ENCODE data around the gene PRR3.
"Not testable (repeated sequence)": the region's sequence is repeated elsewhere in the genome, so short reads cannot be mapped to it uniquely, and the experiment has no call there.

The PRR3 gene, protein sequence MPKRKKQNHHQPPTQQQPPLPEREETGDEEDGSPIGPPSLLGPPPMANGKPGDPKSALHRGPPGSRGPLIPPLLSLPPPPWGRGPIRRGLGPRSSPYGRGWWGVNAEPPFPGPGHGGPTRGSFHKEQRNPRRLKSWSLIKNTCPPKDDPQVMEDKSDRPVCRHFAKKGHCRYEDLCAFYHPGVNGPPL

DNA sequence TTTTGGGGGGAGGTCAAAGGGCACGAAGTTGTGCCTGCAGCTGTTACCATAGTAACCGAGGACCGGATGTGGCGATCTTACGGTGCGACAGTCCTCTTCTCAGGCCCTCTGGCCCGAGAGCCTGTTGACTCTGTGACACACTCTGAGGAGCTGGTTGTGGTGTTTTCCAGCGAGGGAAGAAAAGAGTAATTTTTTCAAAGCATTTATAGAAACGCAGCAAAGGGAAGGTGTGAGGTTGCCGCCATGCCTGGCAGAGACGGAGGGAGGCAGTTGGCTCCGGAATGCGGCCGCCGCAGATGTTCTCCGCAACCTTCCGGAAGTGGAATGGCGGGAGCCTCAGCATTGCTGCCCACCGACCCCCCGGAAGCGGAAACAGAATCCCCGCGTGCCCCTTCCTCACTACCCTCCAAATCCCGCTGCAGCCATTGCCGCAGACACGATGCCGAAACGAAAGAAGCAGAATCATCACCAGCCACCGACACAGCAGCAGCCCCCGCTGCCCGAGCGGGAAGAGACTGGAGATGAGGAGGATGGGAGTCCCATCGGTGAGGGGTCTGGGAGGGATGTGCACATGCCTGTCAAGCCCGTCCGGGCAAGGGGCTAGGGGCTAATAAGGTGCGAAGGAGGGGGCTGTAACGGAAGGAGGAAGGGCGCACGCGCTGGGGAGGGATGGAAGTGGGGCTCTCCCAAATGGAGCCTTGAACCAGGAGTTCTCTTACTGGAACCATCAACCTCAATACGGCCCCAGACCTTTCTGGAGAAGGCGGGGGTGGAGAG is at the start of gene PRR3:
PRR3 (plus strand) TSS at position 390 of the 777 bp plus-strand sequence; CDS start at position 440, 50 bp downstream.
- peak; percentile 69 to 79 (median 76) for DNase-seq

DNA sequence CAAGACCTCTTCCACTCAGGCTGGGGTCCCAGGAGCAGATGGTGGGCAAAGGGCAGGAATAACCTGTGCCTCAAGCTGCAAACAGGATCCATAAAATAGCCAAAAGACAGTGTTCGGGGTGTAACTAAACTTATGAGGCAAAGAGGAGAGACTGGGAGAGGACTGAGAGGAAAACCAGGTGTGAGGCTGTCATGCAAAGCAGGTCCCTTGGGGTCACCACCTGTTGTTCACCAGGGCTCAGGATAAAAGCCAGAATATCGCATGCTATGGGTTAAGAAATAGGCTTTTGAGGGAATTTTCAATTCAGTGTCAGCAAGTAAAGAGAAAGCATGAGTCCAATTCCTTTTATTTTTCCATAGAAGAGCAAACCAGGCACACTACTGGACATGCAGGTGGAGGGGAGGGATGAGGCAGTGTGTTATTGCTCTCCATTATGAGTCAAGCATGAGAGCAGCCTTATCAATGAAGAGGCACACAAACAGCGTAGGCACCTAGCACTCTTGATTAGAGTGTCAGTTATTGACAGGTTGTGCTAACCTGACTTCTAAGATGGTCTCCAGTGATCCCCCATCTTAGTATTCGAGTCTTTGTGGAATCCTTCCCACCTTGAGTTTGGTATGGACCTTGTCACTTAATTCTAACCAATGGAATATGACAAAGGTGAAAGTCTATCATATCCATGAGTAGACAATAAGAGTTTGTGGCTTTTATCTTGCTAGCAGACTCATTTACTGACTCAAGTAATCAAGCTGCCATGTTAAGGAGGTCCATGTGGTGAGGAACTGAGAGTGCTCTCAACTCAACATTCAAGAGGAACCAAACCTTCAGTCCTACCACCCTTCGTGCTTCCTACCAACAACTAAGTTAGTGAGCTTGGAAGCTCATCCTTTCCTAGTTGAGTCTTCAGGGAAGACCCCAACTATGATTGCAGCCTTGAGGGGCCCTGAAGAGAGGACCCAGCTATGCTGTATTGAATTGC is 49.0 kb upstream of the PRR3 start:
- DNase-seq: no peak

DNA sequence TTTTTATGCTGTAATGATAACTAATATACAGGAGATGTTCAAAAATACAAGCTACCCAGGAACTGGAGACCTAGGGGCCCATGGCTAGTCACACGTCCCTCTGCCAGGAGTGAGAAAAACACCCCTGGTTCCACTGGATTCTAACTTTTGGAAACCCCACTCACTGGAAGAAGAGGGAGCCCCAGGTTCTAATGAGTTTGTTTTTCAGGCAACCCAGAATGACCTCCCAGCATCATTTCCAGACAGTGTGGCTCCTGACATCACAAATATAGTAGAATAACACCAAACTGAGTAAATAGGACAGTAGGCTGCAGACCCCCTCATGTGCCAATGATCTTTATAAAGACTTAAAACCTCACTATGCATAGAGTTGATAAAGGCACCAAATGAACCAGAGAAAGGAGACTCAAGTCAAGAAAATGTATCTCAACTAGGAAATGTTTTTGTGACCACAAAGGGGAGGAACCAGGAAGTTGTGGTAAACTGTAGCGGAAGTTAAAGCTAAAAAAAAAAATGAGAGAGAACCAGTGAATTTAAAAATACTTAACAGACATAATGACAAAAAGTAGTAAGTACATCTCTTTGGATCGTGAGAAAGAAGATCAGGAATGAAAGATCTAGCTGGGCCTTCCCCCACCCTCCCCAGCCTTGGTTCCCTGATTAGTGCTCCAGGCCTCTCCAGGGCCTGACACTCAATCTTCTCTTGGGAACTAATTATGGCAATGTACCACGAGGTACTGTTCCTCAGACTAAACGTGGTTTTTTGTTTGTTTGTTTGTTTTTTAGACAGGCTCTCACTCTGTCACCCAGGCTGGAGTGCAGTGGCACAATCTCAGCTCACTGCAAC is 48.0 kb upstream of the PRR3 start:
- no peak for DNase-seq

DNA sequence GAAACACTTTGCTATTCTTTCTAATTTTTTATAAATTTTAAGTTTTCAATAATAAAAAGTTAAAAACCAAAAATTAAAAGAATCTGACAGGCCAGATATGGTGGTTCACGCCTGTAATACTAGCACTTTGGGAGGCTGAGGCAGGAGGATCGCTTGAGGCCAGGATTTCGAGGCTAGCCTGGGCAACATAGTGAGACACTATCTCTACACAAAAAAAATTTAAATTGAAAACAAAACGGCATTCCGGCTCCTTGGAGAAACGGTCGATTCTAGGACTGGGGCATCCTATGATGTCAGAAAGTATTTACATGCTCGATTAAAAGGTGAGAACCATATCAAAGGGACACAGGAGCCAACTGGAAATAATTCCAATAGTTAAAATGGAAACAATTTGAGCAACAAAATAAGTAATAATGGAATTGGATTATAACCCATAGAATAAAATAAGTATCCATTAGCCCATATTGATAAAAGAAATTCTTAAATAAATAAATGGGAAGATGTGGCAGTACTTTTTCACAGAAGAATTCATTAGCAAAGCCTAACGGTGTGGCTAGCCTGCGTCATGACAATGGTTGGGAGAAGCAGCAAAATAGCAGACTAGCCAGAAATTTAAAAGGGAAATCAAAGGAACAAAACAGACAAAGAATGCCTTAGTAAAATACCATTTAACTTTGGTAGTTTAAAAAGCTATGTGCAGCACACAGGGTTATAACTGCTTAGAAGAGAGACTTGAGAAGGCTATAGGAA is 46.5 kb upstream of the PRR3 start:
- DNase-seq: no peak

DNA sequence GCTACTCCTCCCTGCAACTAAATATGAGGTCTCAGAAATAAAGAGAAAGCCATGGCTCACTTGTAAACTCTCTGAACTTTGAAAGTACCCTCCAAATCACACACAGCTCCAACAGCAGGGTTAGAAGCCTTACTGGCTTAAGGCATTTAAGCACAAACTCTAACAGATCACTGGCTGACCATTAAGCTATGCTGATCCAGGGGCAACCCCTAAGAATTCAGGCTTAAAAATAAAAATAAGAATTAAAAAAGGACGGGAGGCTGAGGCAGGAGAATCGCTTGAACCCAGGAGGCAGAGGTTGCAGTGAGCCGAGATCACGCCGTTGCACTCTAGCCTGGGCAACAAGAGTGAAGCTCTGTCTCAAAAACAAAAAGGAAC is 45.9 kb upstream of the PRR3 start:
- no peak for DNase-seq

DNA sequence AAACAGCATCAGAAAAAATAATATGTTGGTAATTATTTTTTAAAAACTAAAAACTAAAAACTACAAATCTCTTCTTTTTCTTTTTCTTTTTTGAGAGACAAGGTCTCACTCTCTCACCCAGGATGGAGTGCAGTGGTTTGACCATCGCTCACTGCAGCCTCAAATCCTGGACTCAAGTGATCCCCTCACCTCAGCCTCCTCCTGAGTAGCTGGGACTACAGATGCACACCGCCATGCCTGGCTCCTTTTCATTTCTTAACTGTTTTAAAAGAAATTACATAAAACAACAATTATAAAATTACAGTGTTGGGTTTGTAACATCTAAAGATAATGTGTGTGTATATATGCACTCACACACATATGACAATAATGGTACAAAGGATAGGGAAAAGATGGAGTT is 43.6 kb upstream of the PRR3 start:
- no peak for DNase-seq

DNA sequence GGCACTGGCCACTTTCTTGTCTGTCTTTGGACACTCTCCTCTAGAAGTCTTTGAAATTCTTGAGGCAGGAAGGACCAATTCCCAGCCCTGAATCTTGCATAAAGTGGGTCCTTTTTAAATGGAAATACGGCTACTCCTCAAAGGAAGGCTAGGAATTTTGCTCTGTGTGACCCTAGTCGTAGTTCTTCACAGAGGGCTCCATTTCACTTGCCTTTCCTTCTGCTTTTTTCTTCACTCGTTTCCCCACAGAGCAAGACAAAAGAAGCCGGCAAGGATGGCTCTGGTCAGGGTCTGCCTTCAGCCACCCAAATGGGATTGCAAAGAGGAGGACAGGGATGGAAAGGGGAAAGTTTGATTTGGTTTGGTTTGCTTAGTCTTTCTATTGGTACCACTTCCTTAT is 42.0 kb upstream of the PRR3 start:
- DNase-seq: no peak

DNA sequence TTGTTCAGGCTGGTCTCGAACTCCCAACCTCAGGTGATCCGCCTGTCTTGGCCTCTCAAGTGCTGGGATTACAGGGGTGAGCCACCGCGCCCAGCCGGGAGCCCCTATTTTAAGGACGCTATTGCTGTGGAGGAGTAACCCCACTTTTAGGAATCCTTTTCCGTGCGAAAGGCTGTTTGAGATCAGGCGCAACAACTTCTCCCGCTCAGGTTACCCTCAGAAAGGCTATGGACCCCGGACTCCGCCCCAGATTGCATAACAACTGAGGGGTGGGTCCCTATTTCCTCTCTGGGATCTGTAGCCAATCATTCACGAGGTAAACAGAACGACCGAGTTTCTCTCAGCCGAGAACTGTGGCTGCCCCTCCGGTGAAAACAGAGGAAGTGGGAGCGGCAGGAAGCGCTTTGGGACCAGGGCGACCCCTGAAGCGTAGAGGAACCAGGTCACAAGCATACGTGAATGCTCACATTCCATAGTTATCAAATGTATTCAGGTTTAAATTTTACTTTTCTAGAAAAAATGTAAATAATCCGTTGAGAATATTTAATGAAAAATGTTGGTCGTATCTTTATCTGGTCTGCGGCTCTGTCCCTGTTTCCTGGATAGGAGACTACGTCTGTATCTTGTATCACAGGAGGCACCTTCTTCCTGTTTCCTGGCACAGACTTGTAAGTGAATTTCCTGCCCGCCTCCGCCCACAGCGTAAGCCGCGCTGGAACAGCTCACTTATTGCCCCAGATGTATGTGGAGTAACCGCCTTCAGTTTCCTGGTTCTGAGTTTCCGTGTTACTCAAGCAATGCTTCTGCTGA is 40.9 kb upstream of the PRR3 start:
- peak; percentile 51 to 73 (median 68) for DNase-seq

DNA sequence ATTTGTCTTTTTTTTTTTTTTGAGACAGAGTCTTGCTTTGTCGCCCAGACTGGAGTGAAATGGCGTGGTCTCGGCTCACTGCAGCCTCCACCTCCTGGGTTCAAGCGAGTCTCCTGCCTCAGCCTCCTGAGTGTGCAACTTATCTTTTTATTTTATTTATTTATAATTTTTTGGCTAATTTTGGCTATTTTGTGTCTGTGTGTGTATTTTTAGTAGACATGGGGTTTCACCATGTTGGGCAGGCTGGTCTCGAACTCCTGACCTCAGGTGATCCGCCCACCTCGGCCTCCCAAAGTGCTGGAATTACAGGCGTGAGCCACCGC is 40.4 kb upstream of the PRR3 start:
- not testable (repeated sequence) for DNase-seq

DNA sequence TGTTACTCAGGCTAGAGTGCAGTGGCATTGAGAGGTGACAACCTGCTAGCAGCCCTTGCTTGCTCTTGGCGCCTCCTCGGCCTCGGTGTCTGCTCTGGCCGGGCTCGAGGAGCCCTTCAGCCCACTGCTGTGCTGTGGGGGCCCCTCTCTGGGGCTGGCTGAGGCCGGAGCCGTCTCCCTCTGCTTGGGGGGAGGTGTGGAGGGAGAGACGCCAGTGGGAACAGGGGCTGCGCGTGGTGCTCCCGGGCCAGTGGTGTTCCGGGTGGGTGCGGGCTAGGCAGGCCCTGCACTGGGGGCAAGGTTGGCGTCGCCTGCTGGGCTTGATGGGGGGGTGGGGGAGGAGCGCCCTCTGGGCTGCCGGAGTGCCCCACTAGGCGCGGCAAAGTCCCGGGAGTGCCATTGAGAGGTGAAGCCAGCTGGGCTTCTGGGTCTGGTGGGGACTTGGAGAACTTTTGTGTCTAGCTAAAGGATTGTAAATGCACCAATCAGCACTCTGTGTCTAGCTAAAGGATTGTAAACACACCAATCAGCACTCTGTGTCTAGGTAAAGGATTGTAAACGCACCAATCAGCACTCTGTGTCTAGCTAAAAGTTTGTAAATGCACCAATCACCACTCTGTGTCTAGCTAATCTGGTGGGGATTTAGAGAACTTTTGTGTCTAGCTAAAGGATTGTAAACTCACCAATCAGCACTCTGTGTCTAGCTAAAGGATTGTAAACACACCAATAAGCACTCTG is 39.2 kb upstream of the PRR3 start:
- not testable (repeated sequence) for DNase-seq

DNA sequence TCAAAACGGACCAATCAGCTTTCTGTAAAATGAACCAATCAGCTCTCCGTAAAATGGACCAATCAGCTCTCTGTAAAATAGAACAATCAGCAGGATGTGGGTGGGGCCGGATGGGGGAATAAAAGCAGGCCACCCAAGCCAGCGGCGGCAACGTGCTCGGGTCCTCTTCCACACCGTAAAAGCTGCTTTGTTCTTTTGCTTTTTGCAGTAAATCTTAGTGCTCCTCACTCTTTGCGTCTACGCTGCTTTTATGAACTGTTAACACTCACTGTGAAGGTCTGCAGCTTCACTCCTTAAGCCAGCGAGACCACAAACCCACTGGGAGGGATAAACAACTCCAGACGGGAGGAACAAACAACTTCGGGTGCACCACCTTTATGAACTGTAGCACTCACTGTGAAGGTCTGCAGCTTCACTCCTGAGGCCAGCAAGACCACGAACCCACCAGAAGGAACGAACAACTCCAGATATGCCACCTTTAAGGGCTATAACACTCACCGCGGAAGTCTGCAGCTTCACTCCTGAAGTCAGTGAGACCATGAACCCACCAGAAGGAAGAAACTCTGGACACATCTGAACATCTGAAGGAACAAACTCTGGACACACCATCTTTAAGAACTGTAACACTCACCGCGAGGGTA is 38.5 kb upstream of the PRR3 start:
- DNase-seq: not testable (repeated sequence)

DNA sequence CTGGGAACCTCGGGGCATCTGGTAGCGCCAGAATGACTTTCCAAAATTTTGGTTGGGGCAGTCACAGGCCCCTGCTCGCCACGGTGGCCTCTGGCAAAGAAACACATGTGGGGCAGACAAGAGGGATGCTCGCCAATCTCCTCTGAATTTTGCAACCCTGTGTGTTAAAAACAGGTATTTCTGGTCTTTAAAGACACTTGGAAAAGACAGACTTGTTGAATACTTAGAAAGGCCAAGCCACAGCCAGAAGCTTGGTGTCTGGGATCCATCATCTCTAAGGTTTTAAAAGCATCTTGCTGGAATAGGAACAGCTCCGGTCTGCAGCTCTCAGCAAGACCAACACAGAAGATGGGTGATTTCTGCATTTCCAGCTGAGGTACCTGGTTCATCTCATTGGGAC is 36.6 kb upstream of the PRR3 start:
- DNase-seq: no peak

DNA sequence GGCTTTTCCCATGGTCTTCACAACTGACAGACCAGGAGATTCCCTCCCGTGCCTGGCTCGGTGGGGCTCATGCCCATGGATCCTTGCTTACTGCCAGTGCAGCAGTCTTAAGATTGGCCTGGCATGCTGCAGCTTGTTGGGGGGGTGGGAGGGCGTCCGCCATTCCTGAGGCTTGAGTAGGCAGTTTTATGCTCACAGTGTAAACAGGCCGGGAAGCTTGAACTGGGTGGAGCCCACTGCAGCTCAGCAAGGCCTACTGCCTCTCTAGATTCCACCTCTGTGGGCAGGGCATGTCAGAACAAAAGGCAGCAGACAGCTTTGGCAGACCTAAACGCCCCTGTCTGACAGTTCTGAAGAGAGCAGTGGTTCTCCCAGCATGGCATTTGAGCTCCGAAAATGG is 36.0 kb upstream of the PRR3 start:
- DNase-seq: not testable (repeated sequence)

DNA sequence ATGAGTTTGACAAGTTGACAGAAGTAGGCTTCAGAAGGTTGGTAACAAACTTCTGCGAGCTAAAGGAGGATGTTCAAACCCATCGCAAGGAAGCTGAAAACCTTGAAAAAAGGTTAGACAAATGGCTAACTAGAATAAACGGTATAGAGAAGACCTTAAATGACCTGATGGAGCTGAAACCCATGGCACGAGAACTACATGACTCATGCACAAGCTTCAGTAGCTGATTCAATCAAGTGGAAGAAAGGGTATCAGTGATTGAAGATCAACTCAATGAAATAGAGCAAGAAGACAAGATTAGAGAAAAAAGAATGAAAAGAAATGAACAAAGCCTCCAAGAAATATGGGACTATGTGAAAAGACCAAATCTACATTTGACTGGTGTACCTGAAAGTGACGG is 35.1 kb upstream of the PRR3 start:
- not testable (repeated sequence) for DNase-seq

DNA sequence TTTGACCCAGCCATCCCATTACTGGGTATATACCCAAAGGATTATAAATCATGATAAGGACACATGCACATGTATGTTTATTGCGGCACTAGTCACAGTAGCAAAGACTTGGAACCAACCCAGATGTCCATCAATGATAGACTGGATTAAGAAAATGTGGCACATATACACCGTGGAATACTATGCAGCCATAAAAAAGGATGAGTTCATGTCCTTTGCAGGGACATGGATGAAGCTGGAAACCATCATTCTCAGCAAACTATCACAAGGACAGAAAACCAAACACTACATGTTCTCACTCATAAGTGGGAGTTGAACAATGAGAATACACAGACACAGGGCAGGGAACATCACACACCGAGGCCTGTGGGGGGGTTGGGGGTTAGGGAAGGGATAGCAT is 30.7 kb upstream of the PRR3 start:
- not testable (repeated sequence) for DNase-seq

DNA sequence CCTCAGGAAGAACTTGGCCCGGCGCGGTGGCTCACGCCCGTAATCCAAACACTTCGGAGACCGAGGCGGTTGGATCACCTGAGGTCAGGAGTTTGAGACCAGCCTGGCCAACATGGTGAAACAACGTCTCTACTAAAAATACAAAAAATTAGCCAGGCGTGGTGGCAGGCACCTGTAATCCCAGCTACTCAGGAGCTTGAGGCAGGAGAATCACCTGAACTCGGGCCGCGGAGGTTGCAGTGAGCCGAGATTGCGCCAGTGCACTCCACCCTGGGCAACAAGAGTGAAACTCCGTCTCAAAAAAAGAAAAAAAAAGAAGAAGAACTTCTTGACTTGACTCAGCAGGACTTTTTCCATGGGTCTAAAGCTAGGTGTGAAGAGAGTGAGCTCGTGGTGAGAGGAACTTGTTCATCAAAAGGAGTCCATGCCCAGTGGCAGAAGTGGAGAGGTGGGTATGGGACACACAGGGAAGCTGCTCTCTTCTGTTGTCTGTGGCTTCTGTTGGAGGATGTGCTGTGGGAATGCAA is 27.7 kb upstream of the PRR3 start:
- peak in 1 of 4 experiments; percentile 19 for DNase-seq

DNA sequence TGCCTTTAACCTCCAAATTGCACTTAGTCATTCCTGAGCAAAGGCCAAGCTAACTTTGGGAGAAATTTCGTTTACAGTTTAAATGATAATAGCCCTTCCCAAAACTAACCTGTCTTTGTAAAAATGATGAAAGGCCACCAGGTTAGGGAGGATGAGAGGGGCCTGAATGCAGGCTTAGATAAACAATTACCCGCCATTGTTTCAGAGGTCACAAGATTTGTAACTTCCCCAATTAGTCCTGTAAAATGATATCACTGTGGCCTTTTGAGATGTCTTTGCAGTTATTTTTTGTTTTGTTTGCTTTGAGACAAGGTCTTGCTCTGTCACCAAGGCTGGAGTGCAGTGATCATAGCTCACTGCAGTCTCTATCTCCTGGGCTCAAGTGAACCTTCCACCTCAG is 27.1 kb upstream of the PRR3 start:
- no peak for DNase-seq

DNA sequence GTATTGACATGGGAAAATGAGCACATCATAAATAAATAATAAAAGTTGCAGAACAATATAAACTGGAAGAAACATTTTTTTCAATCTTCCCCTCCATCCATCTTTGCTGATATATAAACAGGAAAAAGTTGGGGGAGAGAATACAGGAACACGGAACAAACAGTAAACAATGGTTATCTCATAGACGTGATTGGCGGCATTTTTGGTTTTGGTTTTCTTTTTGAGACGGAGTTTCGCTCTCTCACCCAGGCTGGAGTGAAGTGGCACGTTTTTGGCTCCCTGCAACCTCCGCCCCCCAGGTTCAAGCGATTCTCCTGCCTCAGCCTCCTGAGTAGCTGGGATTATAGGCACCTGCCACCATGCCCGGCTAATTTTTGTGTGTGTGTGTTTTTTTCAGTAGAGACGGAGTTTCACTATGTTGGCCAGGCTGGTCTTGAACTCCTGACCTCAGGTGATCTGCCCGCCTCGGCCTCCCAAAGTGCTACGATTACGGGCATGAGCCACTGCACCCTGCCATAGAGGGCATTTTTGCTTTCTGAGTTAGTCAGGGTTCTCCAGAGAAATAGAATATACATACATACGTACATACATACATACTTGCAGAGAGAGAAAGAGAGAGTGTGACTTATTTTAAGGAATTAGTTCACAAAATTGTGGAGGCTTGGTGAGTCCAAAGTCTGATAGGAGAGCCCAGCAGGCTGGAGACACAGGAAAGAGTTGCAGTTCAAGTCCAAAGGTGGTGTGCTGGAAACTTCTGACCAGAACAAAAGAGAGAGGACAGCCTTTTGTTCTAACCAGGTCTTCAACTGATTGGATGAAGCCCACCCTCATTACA is 23.4 kb upstream of the PRR3 start:
- DNase-seq: no peak

DNA sequence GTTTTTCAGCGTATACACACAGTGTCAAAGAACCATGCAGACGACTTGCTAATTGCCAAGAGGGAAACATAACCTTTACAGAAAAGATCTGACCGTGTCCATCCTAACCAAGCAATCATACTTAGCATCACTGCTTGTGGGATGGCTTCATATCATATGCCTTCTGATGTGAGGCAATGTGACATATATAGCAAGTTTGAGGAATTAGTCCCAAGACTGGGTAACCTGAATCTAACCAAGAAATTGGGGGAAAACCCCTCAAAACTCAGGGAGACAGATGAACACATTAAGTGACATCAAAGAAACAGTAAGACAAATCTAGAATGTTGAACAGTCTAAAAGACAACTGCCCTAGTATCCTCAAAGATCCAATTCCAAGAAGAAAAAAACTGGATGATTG is 19.2 kb upstream of the PRR3 start:
- DNase-seq: no peak
